Amniotic stem cell (primary cell): ENCODE data around the gene LENG9.

Source experiments
- DNase-seq: peaks from one replicate; lab custom pipeline; 2025; lab: John Stamatoyannopoulos, UW

The LENG9 gene

GRCh38 chr19:54439174-54439851, 24.3 kb downstream of the LENG9 start:
- DNase-seq: no peak

GRCh38 chr19:54436628-54437252, 26.8 kb downstream of the LENG9 start:
- no peak for DNase-seq

- DNase-seq: no peak
Observed at GRCh38 chr19:54436031-54436523, 27.5 kb downstream of the LENG9 start.

- no peak for DNase-seq
Observed at GRCh38 chr19:54435551-54436016, 28.0 kb downstream of the LENG9 start.

GRCh38 chr19:54434873-54435214, 28.7 kb downstream of the LENG9 start:
- no peak for DNase-seq

GRCh38 chr19:54434112-54434872, 29.3 kb downstream of the LENG9 start:
- no peak for DNase-seq

- DNase-seq: no peak
Observed at GRCh38 chr19:54433697-54434096, 29.9 kb downstream of the LENG9 start.

GRCh38 chr19:54432144-54432738, 31.3 kb downstream of the LENG9 start:
- DNase-seq: no peak

- no peak for DNase-seq
Observed at GRCh38 chr19:54431255-54431838, 32.2 kb downstream of the LENG9 start.

GRCh38 chr19:54430306-54431254, 33.0 kb downstream of the LENG9 start:
- no peak for DNase-seq

- DNase-seq: no peak
Observed at GRCh38 chr19:54429545-54430227, 33.9 kb downstream of the LENG9 start.

GRCh38 chr19:54429176-54429495, 34.4 kb downstream of the LENG9 start:
- DNase-seq: no peak

- DNase-seq: no peak
Observed at GRCh38 chr19:54428323-54429175, 35.0 kb downstream of the LENG9 start.

- no peak for DNase-seq
Observed at GRCh38 chr19:54427586-54427985, 36.0 kb downstream of the LENG9 start.

GRCh38 chr19:54426291-54426931, 37.2 kb downstream of the LENG9 start:
- no peak for DNase-seq

- no peak for DNase-seq
Observed at GRCh38 chr19:54425382-54425723, 38.2 kb downstream of the LENG9 start.

- no peak for DNase-seq
Observed at GRCh38 chr19:54424660-54425381, 38.8 kb downstream of the LENG9 start.

- no peak for DNase-seq
Observed at GRCh38 chr19:54424201-54424600, 39.4 kb downstream of the LENG9 start.

- no peak for DNase-seq
Observed at GRCh38 chr19:54422136-54422535, 41.4 kb downstream of the LENG9 start.
